ENCODE data around the gene HFM1.
"Not testable (repeated sequence)": the region's sequence is repeated elsewhere in the genome, so short reads cannot be mapped to it uniquely, and the experiment has no call there.

- TF ChIP-seq CTCF (IDR thresholded peaks at IDR 0.05); JUND (IDR thresholded peaks at IDR 0.05); EP300 (IDR thresholded peaks at IDR 0.05; ENCODE audit: borderline replicate concordance in 1 of 2, low read depth in 1 of 2, low read length in 1 of 2); FOSL2 (IDR thresholded peaks at IDR 0.05; ENCODE audit: borderline replicate concordance, low read depth); REST (IDR thresholded peaks at IDR 0.05; ENCODE audit: low read depth, low read length): not testable (repeated sequence)
These were observed 117.7 kb downstream of the HFM1 start for GRCh38 chr1:91286962-91287317.
